GM19328 (cell line): ENCODE data around the gene DMAC2L.
A peak's percentile ranks its signal among the peaks of the same experiment; 100 is the strongest.

Source experiments
- ATAC-seq: cut with Tn5 transposase; IDR thresholded peaks from one replicate; pipeline ENCODE4 v1.9.1; 2021; ENCODE audit warnings: mild to moderate bottlenecking, moderate library complexity; ENCODE audit not compliant: unreplicated experiment

The DMAC2L gene

GRCh38 chr14:50321009-50321660 is 9.0 kb downstream of the DMAC2L start:
- ATAC-seq, result peak; percentile 83

- no peak for ATAC-seq
These were observed 19.5 kb downstream of the DMAC2L start for GRCh38 chr14:50331596-50331995.

- ATAC-seq, result no peak
These were observed 20.9 kb downstream of the DMAC2L start for GRCh38 chr14:50333014-50333509.

GRCh38 chr14:50334211-50334610 is 22.1 kb downstream of the DMAC2L start:
- no peak for ATAC-seq

- ATAC-seq, result no peak
These were observed 23.3 kb downstream of the DMAC2L start for GRCh38 chr14:50335389-50335788.

DNA sequence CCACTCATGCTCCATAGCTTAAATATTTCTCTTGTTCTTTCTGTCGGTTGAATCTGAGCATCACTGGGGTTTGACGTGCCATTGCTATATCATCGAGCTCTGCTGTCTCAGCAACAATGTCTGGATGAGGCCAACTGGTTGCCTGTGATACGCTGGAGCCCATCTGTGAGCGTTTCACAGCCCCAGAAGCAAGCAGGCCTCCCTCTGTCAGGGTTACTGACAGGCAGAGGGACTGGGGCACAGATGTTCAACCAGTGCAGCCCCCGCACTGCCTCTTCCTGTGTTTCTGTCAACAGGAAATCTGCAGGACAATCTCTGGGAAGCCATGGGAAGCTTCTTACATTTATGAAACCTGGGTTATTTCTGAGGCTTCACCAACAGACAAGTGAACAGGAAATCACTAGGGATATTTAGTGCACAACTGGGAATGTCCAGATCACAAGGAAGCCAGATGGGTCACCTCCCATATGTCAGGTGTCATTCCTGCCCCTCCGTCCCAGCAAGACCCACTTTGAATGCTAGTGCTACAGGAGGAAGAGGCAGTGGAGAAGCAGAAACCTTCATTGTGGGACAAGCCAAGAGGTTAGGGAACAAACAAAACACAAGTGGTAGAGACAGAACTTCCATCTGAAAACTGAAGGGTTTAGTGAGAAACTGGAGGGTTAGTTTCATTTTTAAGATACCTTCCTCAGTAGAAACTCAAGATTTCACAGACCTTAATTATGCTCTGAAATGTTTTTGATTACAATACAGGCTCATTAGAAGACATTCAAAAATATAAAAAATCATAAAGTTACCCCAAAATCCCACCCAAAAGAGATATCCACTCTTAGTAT is 24.1 kb downstream of the DMAC2L start:
- no peak for ATAC-seq

GRCh38 chr14:50338587-50338986 is 26.5 kb downstream of the DMAC2L start:
- ATAC-seq, result no peak

DNA sequence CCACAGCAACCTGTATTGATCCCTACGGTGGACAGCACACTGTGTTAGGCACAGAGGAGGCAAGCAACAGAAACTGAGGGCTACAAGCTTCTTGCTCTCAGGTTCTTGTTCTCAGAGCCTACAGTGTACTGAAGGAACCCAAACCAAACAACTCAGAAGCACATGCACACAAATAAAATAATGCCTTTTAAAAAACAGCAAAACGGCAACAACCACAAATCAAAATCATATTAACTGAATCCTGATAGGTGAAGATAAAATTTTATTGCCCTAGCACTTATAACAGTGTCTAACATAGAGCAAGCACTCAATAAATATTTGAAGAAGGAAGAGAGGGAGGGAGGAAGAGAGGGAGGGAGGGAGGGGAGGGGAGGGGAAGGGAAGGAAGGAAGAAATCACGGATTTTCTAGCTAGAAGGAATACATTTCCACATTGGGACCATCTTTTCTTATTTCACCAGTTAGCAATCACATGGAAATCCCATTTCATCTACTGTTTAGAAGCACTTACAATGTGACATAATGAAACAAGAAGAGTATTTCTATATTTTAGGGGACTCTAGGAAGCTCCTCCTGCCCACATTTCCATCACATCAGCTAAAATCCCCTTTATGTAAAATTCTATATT is 27.2 kb downstream of the DMAC2L start:
- no peak for ATAC-seq

DNA sequence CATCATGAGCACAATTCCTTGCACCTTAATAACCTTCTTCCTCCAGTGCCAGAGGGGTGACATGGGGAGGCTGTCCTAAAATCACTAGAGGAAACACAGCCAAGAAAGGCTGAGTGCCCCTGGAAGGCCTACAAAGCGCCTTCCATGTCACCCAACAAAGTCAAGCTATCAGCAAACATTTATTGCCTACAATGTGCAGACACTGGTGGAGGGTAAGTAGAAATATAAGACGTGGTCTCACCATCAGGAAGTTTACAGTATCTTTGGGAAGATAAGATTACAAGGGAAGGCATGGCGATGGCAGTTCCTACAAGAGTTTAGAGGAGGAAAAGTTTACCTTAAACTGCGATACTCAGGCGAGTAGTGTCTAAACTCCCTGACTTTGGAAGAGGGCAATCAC is 27.9 kb downstream of the DMAC2L start:
- ATAC-seq, result no peak

DNA sequence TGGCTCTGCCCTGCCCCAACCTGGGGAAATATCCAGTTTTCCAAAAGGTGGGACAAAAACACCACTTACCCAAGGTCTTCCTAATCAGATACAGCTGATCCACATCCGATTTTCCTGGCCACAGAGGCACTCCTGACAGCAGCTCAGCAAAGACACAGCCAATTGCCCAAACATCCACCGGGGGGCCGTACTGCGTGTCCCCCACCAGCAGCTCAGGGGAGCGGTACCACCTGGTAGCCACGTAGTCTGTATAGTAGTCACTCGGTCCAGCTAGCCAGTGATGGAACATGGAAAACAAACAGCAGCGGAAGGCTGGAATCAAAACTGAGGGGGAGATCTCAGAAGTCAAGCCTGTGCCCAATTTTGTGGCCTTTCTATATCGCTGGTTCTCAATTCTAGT is 28.8 kb downstream of the DMAC2L start:
- no peak for ATAC-seq

- ATAC-seq, result peak; percentile 49
These were observed 30.3 kb downstream of the DMAC2L start for GRCh38 chr14:50342221-50343078.

DNA sequence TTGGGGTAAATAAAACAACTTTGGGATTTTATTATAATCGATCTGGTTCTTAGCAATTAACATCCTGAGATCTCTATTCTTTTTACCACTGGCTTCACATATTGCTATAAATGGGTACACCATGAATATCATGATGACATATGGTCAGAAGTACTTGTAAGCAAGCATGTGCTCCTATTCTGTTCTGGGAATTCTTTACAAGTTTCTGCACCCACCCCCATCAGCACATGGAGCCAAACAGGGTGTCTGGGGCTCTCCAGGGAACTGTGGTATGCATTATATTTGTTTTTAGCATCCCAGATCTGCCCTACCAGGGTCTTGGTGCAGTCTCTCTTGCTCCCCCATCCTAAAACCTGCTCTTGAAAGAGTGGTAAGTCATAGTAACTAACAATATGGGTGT is 31.3 kb downstream of the DMAC2L start:
- no peak for ATAC-seq

DNA sequence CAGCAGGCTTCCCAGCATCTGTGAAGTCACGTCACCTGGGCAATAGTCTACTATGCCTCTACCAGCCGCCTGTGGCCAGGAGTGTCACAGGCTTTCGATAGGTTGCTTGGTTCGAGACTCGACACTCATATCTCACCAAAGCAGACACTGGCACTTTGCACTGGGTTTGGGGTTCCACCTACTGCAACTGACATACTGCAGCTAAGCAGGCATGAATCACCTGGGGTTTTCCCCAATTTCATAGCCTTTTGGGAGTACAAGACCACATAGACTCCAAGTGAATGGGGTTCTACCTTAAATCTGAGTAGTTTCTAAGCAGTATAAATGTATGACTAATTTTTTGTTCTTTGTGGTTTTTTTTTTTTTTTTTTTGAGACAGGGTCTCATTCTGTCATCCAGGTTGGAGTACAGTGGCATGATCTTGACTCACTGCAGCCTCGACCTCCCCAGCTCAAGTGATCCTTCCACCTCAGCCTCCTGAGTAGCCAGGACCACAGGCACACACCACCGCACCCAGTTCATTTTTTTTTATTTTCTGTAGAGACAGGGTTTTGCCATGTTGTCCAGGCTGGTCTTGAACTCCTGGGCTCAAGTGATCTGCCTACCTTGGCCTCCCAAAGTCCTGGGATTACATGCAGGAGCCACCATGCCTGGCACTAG is 32.1 kb downstream of the DMAC2L start:
- ATAC-seq, result peak; percentile 56

- ATAC-seq, result no peak
These were observed 32.9 kb downstream of the DMAC2L start for GRCh38 chr14:50344876-50345563.

GRCh38 chr14:50345846-50346422 is 33.8 kb downstream of the DMAC2L start:
- no peak for ATAC-seq

DNA sequence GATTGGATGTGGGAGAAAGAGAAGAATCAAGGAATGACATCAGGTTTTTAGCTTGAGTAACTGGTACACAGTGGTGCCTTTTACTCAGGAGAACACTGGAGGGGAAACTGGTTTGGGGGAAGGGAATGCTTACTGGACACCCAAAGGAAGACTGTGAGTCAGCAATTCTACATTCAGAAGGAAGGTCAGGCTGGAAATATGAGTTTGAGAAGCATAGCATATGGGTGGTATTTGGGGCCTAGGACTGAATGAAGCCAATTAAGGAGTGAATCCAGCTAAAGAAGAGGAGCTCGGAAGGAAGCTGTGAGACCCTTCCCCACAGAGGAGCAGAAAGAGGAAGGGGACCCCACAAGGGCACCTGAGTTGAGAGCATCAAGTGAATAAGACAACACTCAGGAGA is 35.4 kb downstream of the DMAC2L start:
- ATAC-seq, result no peak

GRCh38 chr14:50348933-50349332 is 36.8 kb downstream of the DMAC2L start:
- ATAC-seq, result no peak

DNA sequence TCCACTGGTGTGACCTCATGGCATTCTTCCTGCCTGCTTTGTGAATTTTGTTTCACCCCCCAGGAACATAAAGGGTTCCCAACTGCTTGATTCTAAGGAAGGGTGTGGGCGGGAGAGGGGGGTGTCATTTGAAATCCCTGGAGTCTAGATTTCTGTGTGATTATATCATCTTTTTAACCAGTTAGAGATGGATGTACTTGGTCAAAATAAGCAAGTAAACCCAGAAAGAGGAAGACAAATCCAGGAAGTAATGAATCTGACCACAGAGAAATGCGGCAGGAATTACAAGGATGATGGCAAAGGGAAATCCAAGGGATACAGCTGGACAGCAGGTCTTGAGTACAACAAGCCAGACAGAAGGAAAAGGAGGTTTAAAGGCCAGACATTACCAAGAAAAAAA is 38.9 kb downstream of the DMAC2L start:
- ATAC-seq, result no peak

- ATAC-seq, result no peak
These were observed 40.5 kb downstream of the DMAC2L start for GRCh38 chr14:50352584-50352983.
